ENCODE results near the gene ASAP2.

GRCh38 chr2:9192712-9193111 lies 13.9 kb upstream of the ASAP2 start:
- no peak for TF ChIP-seq CTCF (IDR thresholded peaks at IDR 0.05)
- no peak for TF ChIP-seq POLR2A (IDR thresholded peaks at IDR 0.05)

Data from suprapubic skin (tissue), 3 donors.